Loucy (cell line): ENCODE measurements around the gene DLG2.
A peak's percentile ranks its signal among the peaks of the same experiment; 100 is the strongest.

Source experiments
- H2AFZ ChIP-seq: fragments of 200-600 bp; sonication (generic); 2 replicates; pipeline ENCODE4 v1.6.0; 2016; ENCODE audit warnings: antibody characterized with exemption, mild to moderate bottlenecking, low read length, moderate library complexity
- H3F3A ChIP-seq: fragments of 200-600 bp; 2 replicates; pipeline ENCODE4 v1.6.0; 2016; ENCODE audit warnings: antibody characterized with exemption, low read depth, mild to moderate bottlenecking
- H3K27me3 ChIP-seq: fragments of 200-600 bp; sonication (generic); 2 replicates; pipeline ENCODE4 v1.6.1; 2014; ENCODE audit warnings: low read length, mild to moderate bottlenecking; ENCODE audit not compliant: insufficient read depth, poor library complexity, severe bottlenecking
- H3K36me3 ChIP-seq: fragments of 200-600 bp; sonication (generic); 2 replicates; pipeline ENCODE4 v1.6.1; 2016; ENCODE audit warnings: low read length; ENCODE audit not compliant: insufficient read depth
- H3K4me1 ChIP-seq: fragments of 200-600 bp; sonication (generic); 2 replicates; pipeline ENCODE4 v1.5.1; 2014; ENCODE audit warnings: low read length, mild to moderate bottlenecking; ENCODE audit not compliant: insufficient read depth, poor library complexity, severe bottlenecking
- H3K4me2 ChIP-seq: fragments of 200-600 bp; sonication (generic); 2 replicates; pipeline ENCODE4 v1.6.0; 2014; ENCODE audit warnings: antibody characterized with exemption, low read length, low read depth, mild to moderate bottlenecking; ENCODE audit not compliant: poor library complexity, severe bottlenecking
- H3K4me3 ChIP-seq: fragments of 200-600 bp; sonication (generic); 2 replicates; pipeline ENCODE4 v1.5.1; 2014; ENCODE audit warnings: low read length, mild to moderate bottlenecking, mixed read lengths; ENCODE audit not compliant: poor library complexity, severe bottlenecking
- H3K79me2 ChIP-seq: fragments of 200-600 bp; sonication (generic); 2 replicates; pipeline ENCODE4 v1.6.1; 2014; ENCODE audit warnings: low read length; ENCODE audit not compliant: insufficient read depth
- H3K9ac ChIP-seq: fragments of 200-600 bp; sonication (generic); 2 replicates; pipeline ENCODE4 v1.6.0; 2014; ENCODE audit warnings: mild to moderate bottlenecking, low read depth, low read length, moderate library complexity; ENCODE audit not compliant: poor library complexity, severe bottlenecking
- H3K9me2 ChIP-seq: fragments of 200-600 bp; sonication (generic); replicated peaks from 2 replicates; pipeline ENCODE4 v1.6.1; 2016; ENCODE audit warnings: low read depth, low read length, mixed read lengths
- H3K9me3 ChIP-seq: fragments of 200-600 bp; sonication (generic); 2 replicates; pipeline ENCODE4 v1.6.1; 2014; ENCODE audit warnings: mild to moderate bottlenecking, antibody characterized with exemption, low read length, low read depth; ENCODE audit not compliant: insufficient read depth
- H4K20me1 ChIP-seq: fragments of 200-600 bp; sonication (generic); 2 replicates; pipeline ENCODE4 v1.6.0; 2014; ENCODE audit warnings: antibody characterized with exemption, low read length, mild to moderate bottlenecking; ENCODE audit not compliant: insufficient read depth, poor library complexity, severe bottlenecking
- CTCF ChIP-seq: fragments of 200-600 bp; sonication (generic); conservative IDR thresholded peaks from 2 replicates; pipeline ENCODE4 v1.5.1; 2014; ENCODE audit warnings: mild to moderate bottlenecking, antibody characterized with exemption, low read length
- EZH2phosphoT487 ChIP-seq: fragments of 200-600 bp; IDR thresholded peaks from 2 replicates; pipeline ENCODE4 v1.6.1; 2018; ENCODE audit warnings: antibody characterized with exemption, mild to moderate bottlenecking, moderate library complexity, borderline replicate concordance

DLG2 gene

GRCh38 chr11:85628771-85629341 is 1.7 kb upstream of the DLG2 start:
- peaks cover 3% of the 10 kb centered on the region for H4K20me1 ChIP-seq
- H3K9ac ChIP-seq, result peak overlapping the region; percentile 85
- no peaks in the 10 kb centered on the region for H3K27me3 ChIP-seq
- no peaks in the 10 kb centered on the region for H3K9me3 ChIP-seq
- peak overlapping the region; percentile 85 for H3K4me2 ChIP-seq
- peaks cover 26% of the 10 kb centered on the region for H3K79me2 ChIP-seq
- TF ChIP-seq CTCF (no peak), EZH2phosphoT487 (no peak)
- H3K4me3 ChIP-seq, result peak overlapping the region; percentile 97
- H3F3A ChIP-seq, result no peaks in the 10 kb centered on the region
- no peaks in the 10 kb centered on the region for H3K9me2 ChIP-seq
- H2AFZ ChIP-seq, result peak overlapping the region; percentile 96
- peaks cover 45% of the 10 kb centered on the region for H3K4me1 ChIP-seq
- no peaks in the 10 kb centered on the region for H3K36me3 ChIP-seq

- no peaks in the 10 kb centered on the region for H3K27me3 ChIP-seq
- no peaks in the 10 kb centered on the region for H3K36me3 ChIP-seq
- H3K9ac ChIP-seq, result peak within 1 kb of the TSS; percentile 85
- peak within 1 kb of the TSS; percentile 97 for H3K4me3 ChIP-seq
- peaks cover 48% of the 10 kb centered on the region for H3K4me1 ChIP-seq
- no peaks in the 10 kb centered on the region for H3K9me2 ChIP-seq
- H3K9me3 ChIP-seq, result no peaks in the 10 kb centered on the region
- peaks cover 3% of the 10 kb centered on the region for H4K20me1 ChIP-seq
- TF ChIP-seq EZH2phosphoT487 (no peak), CTCF (no peak)
- no peaks in the 10 kb centered on the region for H3F3A ChIP-seq
- H3K79me2 ChIP-seq, result peaks cover 26% of the 10 kb centered on the region
- peak within 1 kb of the TSS; percentile 89 for H3K4me2 ChIP-seq
- peak within 1 kb of the TSS; percentile 96 for H2AFZ ChIP-seq
These were observed 1.0 kb upstream of the DLG2 start, which contains the start of gene TMEM126B for GRCh38 chr11:85627998-85628770. Gene TMEM126B (plus strand): TSS chr11:85628593. CDS start chr11:85628608, 15 bp downstream.

GRCh38 chr11:85626496-85626895 is 648 bp downstream of the DLG2 start:
- no peaks in the 10 kb centered on the region for H3K9me2 ChIP-seq
- H4K20me1 ChIP-seq, result peaks cover 3% of the 10 kb centered on the region
- H3K27me3 ChIP-seq, result no peaks in the 10 kb centered on the region
- H3K4me2 ChIP-seq, result peak overlapping the region; percentile 89
- H3K9ac ChIP-seq, result peak overlapping the region; percentile 85
- H3F3A ChIP-seq, result no peaks in the 10 kb centered on the region
- no peaks in the 10 kb centered on the region for H3K36me3 ChIP-seq
- H3K4me1 ChIP-seq, result peaks cover 48% of the 10 kb centered on the region
- peak overlapping the region; percentile 97 for H3K4me3 ChIP-seq
- H3K79me2 ChIP-seq, result peaks cover 22% of the 10 kb centered on the region
- TF ChIP-seq CTCF (no peak), EZH2phosphoT487 (no peak)
- no peaks in the 10 kb centered on the region for H3K9me3 ChIP-seq
- H2AFZ ChIP-seq, result 0 out of 2 replicates have a peak overlapping the region, but pooled peaks have one; percentile 85
